Type B pancreatic cell (in vitro differentiated cells): Measurements from ENCODE around the gene CPB1. TPM values are rescaled to one million over a fixed set of nuclear protein-coding genes. Genes with fewer than 3 reads are reported as not detected.

Experiments used
- DNase-seq: peaks from one replicate; pipeline ENCODE4 v3.0.0; 2021; ENCODE audit warnings: mixed read lengths; ENCODE audit not compliant: unreplicated experiment; ENCODE audit errors: extremely low spot score
- H3K27ac Mint-ChIP-seq: 2 replicates; pipeline ENCODE4 v1.8.0; 2021; ENCODE audit warnings: mild to moderate bottlenecking, mixed read lengths
- H3K27me3 Mint-ChIP-seq: 2 replicates; pipeline ENCODE4 v1.8.0; 2021; ENCODE audit warnings: mixed read lengths
- H3K36me3 Mint-ChIP-seq: 2 replicates; pipeline ENCODE4 v1.8.0; 2021; ENCODE audit warnings: mixed read lengths
- H3K4me1 Mint-ChIP-seq: one replicate; pipeline ENCODE4 v1.8.0; 2021; ENCODE audit warnings: mixed read lengths; ENCODE audit not compliant: unreplicated experiment
- H3K4me3 Mint-ChIP-seq: 2 replicates; pipeline ENCODE4 v1.8.0; 2021; ENCODE audit warnings: mild to moderate bottlenecking, mixed read lengths
- H3K9me3 Mint-ChIP-seq: 2 replicates; pipeline ENCODE4 v1.8.0; 2021; ENCODE audit warnings: mixed read lengths
- CTCF ChIP-seq: fragments of 200-600 bp; sonication (generic); conservative IDR thresholded peaks from 2 replicates; pipeline ENCODE4 v1.5.0; 2021; ENCODE audit warnings: antibody characterized with exemption, mild to moderate bottlenecking
- total RNA-seq: library from RNA; stranded (reverse); gene quantifications from 2 replicates; pipeline ENCODE4 v1.2.1, GENCODE V29; 2021; ENCODE audit warnings: low replicate concordance

The CPB1 gene
- total RNA-seq, 1 donor from 2014 or later = 0.56 TPM

DNA sequence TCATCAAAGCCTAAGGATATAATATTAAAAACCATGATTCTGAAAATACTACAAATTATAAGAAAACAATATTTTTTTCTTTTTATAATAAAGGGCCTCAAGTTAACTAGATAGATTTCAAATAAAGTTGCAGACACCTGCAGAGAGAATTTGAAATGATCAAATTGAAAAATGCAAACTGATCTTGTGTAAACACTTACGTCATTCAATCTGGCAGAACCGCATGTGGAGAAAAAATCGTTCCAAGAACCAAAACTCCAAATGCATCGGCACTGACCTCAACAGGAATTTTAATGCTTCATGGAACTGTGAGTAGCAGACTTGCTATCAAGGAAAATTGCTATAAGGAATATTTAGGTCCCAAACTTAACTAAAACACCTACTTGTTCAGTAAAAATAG lies 54.7 kb downstream of the CPB1 start:
- no peak for TF ChIP-seq CTCF
- peaks cover 3% of the 10 kb centered on the region for H3K4me1 Mint-ChIP-seq
- H3K4me3 Mint-ChIP-seq = no peak overlapping the region
- H3K27me3 Mint-ChIP-seq = no peaks in the 10 kb centered on the region
- DNase-seq = no peak
- H3K36me3 Mint-ChIP-seq = no peaks in the 10 kb centered on the region
- no peak overlapping the region for H3K27ac Mint-ChIP-seq
- H3K9me3 Mint-ChIP-seq = no peaks in the 10 kb centered on the region

DNA sequence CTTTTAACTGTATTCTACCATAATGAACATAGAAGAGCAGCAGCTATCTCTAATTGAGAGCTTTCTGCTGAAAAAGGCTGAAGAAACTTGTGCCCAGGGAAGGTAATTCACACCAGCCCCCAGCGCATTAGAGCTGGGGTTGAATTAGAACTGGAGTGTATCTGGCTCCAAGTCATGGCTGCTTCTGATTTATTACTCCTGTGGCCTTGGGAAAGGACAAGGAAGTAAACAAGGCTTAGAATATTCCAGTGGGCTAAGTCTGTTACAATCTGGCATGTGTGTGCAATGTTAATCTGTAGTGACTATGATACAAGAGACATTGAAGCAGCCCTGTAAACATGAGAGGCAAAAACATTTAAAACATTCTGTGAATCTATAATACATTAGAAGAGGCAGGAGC lies 55.6 kb downstream of the CPB1 start:
- no peak for DNase-seq

DNA sequence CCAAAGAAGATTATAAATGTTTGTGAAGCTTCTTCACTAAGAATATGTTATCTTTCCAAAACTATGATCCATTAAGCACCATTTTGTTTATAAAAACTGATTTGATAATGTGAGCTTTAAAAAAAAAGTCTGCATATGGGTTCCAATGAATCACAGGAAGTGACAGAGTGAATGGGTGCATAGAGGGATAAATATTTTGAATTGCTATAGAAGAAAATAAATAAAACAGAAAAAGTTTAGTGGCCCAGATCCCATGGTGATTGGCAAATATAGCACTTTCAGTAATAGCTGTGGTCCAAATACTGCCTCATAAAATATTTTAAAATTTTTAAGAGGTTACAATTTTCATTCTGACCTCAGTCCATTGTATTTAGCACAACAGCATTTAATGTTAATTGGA lies 56.6 kb downstream of the CPB1 start:
- H3K27ac Mint-ChIP-seq = no peak overlapping the region
- no peaks in the 10 kb centered on the region for H3K27me3 Mint-ChIP-seq
- no peak for TF ChIP-seq CTCF
- no peak for DNase-seq
- no peak overlapping the region for H3K4me3 Mint-ChIP-seq
- H3K4me1 Mint-ChIP-seq = peaks cover 3% of the 10 kb centered on the region
- no peaks in the 10 kb centered on the region for H3K9me3 Mint-ChIP-seq
- H3K36me3 Mint-ChIP-seq = no peaks in the 10 kb centered on the region

More for the DNA sequence above, 55.6 kb downstream of the CPB1 start:
- no peak overlapping the region for H3K27ac Mint-ChIP-seq
- H3K36me3 Mint-ChIP-seq = no peaks in the 10 kb centered on the region
- H3K27me3 Mint-ChIP-seq = no peaks in the 10 kb centered on the region
- TF ChIP-seq CTCF = no peak
- no peak overlapping the region for H3K4me3 Mint-ChIP-seq
- no peaks in the 10 kb centered on the region for H3K9me3 Mint-ChIP-seq
- peaks cover 3% of the 10 kb centered on the region for H3K4me1 Mint-ChIP-seq

DNA sequence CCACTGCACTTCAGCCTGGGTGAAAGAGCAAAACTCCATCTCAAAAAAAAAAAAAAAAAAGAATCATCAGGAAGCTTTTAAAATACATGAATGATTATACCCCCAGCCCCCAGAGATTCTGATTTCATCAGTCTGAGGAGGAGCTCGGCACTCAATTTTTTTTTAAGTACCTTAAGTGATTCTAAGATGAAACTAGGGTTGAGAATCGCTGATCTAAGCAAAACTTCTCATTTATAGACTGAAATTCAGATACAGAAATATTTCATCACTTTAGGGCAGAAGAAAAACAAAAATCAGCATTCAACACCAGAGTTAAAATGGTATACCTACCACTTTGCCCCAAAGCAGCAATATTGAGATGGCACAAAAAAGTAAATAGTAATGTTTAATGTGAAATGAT lies 62.2 kb downstream of the CPB1 start:
- H3K4me3 Mint-ChIP-seq = no peak overlapping the region
- H3K9me3 Mint-ChIP-seq = no peaks in the 10 kb centered on the region
- no peaks in the 10 kb centered on the region for H3K27me3 Mint-ChIP-seq
- TF ChIP-seq CTCF = no peak
- DNase-seq = no peak
- H3K36me3 Mint-ChIP-seq = no peaks in the 10 kb centered on the region
- no peaks in the 10 kb centered on the region for H3K4me1 Mint-ChIP-seq
- no peak overlapping the region for H3K27ac Mint-ChIP-seq

GRCh38 chr3:148896062-148896461 lies 68.5 kb downstream of the CPB1 start:
- no peaks in the 10 kb centered on the region for H3K9me3 Mint-ChIP-seq
- no peak for TF ChIP-seq CTCF

More at GRCh38 chr3:148896062-148896461, 68.5 kb downstream of the CPB1 start:
- Mint-ChIP-seq H3K4me1 (no peaks in the 10 kb centered on the region), H3K27me3 (no peaks in the 10 kb centered on the region), H3K27ac (no peak overlapping the region), H3K36me3 (no peaks in the 10 kb centered on the region), H3K4me3 (no peak overlapping the region)
- no peak for DNase-seq
